Measurements from ENCODE around the gene NFKBIB. TPM values are rescaled to one million over a fixed set of nuclear protein-coding genes. Genes with fewer than 3 reads are reported as not detected.

Gene NFKBIB
- total and polyA plus RNA-seq, 2 of the 13 experiments (the other 11 are each of a cell fraction or from before 2014, with no cell fraction given) = 8.6 to 14.9 TPM

- no peak; the same call in 1 of the 2 replicates for TF ChIP-seq ZNF609 (CRISPR knock-in tag; IDR thresholded peaks at IDR 0.05; ENCODE audit: borderline replicate concordance)
- TF ChIP-seq SRF (IDR thresholded peaks at IDR 0.05; ENCODE audit: low read depth, low read length) = peak; percentile 17; the same call in 1 of the 2 replicates
- peak; percentile 98 for TF ChIP-seq NFYC (CRISPR knock-in tag; IDR thresholded peaks at IDR 0.05)
- TF ChIP-seq ZNF510 (CRISPR knock-in tag; IDR thresholded peaks at IDR 0.05; ENCODE audit: low read depth) = 0 out of 2 replicates have a peak, but pooled peaks have one; percentile 59
- TF ChIP-seq ZNF205 (CRISPR knock-in tag; IDR thresholded peaks at IDR 0.05) = peak; percentile 77
- TF ChIP-seq FOXA3 (CRISPR knock-in tag; IDR thresholded peaks at IDR 0.05) = peak; percentile 62
- TF ChIP-seq YEATS2 (CRISPR knock-in tag; IDR thresholded peaks at IDR 0.05; ENCODE audit: borderline replicate concordance) = peak; percentile 83
- TF ChIP-seq MYPOP (CRISPR knock-in tag; IDR thresholded peaks at IDR 0.05) = no peak
- TF ChIP-seq SSRP1 (CRISPR knock-in tag; IDR thresholded peaks at IDR 0.05) = no peak
- peak; percentile 87 for TF ChIP-seq ZNF225 (CRISPR knock-in tag; IDR thresholded peaks at IDR 0.05)
- TF ChIP-seq CEBPG (CRISPR knock-in tag; IDR thresholded peaks at IDR 0.05) = peak; percentile 81
- no peak for TF ChIP-seq CCDC6 (CRISPR knock-in tag; IDR thresholded peaks at IDR 0.05)
- peak; percentile 31; the same call in 1 of the 2 replicates for TF ChIP-seq MAFF (IDR thresholded peaks at IDR 0.05; ENCODE audit: low read depth, low read length)
- TF ChIP-seq ZFX (CRISPR knock-in tag; IDR thresholded peaks at IDR 0.05; ENCODE audit: low read depth) = peak; percentile 85
- no peak; the same call in 1 of the 2 replicates for TF ChIP-seq ZBTB2 (CRISPR knock-in tag; IDR thresholded peaks at IDR 0.05; ENCODE audit: low read depth)
- peak; percentile 50; the same call in 1 of the 2 replicates for TF ChIP-seq SAFB2 (CRISPR knock-in tag; IDR thresholded peaks at IDR 0.05; ENCODE audit: borderline replicate concordance, low read depth)
- TF ChIP-seq SNAPC2 (CRISPR knock-in tag; IDR thresholded peaks at IDR 0.05) = no peak
- peak; percentile 62; the same call in 1 of the 2 replicates for TF ChIP-seq PHF21A (CRISPR knock-in tag; IDR thresholded peaks at IDR 0.05)
- no peak for TF ChIP-seq JUN (CRISPR knock-in tag; IDR thresholded peaks at IDR 0.05)
- 0 out of 2 replicates have a peak, but pooled peaks have one; percentile 69 for TF ChIP-seq ZNF329 (CRISPR knock-in tag; IDR thresholded peaks at IDR 0.05; ENCODE audit: low read depth)
- peak; percentile 46; the same call in 1 of the 2 replicates for TF ChIP-seq KDM5B (CRISPR knock-in tag; IDR thresholded peaks at IDR 0.05; ENCODE audit: borderline replicate concordance)
- peak; percentile 39; the same call in 1 of the 2 replicates for TF ChIP-seq TFE3 (CRISPR knock-in tag; IDR thresholded peaks at IDR 0.05)
Measured at GRCh38 chr19:38899447-38900201, at the start of gene NFKBIB, which contains the start of gene SIRT2 (continued).
